Activated CD8-positive, alpha-beta memory T cell treated with anti-CD3 and anti-CD28 coated beads for 36 hours (primary cell): ENCODE results near the gene EPHB3. TPM values are rescaled to one million over a fixed set of nuclear protein-coding genes. Genes with fewer than 3 reads are reported as not detected.

Source experiments
- CTCF ChIA-PET: fragments of 350-600 bp; sonication (Branson Sonifier 250); formaldehyde crosslinking; loops from one replicate; lab custom pipeline; 2021; ENCODE audit warnings: antibody characterized with exemption; lab: Charles Lee
- POLR2A ChIA-PET: fragments of 350-600 bp; sonication (Branson Sonifier 250); formaldehyde crosslinking; loops from one replicate; lab custom pipeline; 2021; ENCODE audit warnings: antibody characterized with exemption; lab: Charles Lee
- total RNA-seq, 2 experiments: library from RNA; stranded (reverse); gene quantifications; one replicate each; pipeline ENCODE4 v1.2.3, GENCODE V29; 2021

EPHB3 gene
- total RNA-seq, 2 experiments from 2014 or later = not detected

DNA sequence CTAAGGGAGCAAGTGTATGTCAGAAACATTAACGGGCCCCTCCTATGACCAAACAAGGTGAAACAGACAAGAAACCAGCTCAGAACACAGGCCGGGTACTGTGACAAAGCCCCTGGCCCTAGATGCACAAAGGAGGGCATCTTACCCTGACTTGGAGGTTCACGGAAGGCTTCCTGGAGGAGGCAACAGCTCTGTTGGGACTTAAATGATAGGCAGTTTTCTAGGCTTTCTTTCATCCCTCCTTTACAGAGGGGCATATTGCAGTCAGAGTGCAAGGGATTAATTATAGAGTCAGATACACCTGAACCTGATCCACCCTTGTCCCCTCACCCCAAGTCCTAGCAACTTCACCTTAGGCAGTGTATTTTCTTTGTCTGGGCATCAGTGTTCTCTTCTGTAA, 8.4 kb downstream of the EPHB3 start:
- ChIA-PET POLR2A (no interaction called here), CTCF (interaction anchor here (1.3 kb wide), 1 partner anchor 9 kb away, joined by 3 read pairs; the partner anchor contains the start of gene EPHB3)

DNA sequence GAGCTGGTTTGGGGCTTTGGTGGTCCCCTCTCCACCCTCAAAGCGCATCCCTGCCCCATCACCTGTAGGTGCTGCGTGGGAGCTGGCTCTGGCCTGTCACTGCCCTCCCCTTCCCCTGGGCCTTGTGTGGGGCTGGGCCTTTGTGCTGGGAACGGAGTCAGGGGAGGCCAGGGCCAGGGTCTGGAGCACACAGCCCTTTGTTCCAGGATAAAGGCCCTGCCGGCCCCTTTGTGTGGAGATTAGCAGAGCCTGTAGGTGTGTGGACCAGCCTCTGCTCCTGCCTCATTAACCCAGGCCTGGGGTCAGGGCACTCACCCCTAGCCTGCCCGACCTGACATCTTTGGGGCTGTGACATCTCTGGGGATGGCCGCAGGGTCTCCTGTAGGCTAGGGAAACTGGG, 8.9 kb downstream of the EPHB3 start:
- POLR2A ChIA-PET = no interaction called here
- CTCF ChIA-PET = no interaction called here

DNA sequence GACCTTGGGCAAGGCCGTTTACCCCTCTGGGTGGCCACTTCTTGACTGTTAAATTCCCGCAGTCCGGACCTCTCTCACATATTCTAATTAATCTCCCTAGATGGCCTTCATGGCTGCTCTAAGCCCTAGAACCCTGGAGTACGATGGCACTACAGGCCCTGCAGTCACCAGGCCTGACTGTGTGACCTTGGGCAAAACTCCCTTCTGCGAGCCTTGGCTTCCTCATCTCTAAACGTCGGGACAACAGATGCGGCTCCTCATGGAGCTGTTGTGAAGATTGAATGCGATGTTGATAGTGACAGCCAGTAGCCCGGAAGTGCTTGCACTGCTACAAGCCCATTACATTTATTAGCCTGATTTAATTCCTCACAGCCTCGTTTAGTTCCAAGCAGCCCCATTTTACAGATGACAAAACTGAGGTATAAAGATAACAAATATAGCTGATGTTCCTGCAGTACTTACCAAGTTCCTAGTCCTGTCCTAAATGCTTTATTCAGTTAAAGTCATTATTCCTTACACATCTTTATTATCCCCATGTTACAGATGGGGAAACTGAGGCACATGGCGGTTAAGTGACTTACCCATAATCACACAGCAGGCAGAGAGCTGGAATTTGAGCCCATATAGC, 10.3 kb downstream of the EPHB3 start:
- CTCF ChIA-PET = no interaction called here
- POLR2A ChIA-PET = no interaction called here

DNA sequence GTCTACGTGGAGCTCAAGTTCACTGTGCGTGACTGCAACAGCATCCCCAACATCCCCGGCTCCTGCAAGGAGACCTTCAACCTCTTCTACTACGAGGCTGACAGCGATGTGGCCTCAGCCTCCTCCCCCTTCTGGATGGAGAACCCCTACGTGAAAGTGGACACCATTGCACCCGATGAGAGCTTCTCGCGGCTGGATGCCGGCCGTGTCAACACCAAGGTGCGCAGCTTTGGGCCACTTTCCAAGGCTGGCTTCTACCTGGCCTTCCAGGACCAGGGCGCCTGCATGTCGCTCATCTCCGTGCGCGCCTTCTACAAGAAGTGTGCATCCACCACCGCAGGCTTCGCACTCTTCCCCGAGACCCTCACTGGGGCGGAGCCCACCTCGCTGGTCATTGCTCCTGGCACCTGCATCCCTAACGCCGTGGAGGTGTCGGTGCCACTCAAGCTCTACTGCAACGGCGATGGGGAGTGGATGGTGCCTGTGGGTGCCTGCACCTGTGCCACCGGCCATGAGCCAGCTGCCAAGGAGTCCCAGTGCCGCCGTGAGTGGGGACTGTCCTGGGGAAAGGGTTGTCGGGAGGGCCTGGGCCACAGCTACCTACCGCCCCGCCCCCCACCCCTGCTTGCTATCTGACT, 11.2 kb downstream of the EPHB3 start:
- ChIA-PET CTCF (interaction anchor here (0.6 kb wide), 1 partner anchor 154 kb away, joined by 4 read pairs; no protein-coding TSS in a partner anchor), POLR2A (no interaction called here)

DNA sequence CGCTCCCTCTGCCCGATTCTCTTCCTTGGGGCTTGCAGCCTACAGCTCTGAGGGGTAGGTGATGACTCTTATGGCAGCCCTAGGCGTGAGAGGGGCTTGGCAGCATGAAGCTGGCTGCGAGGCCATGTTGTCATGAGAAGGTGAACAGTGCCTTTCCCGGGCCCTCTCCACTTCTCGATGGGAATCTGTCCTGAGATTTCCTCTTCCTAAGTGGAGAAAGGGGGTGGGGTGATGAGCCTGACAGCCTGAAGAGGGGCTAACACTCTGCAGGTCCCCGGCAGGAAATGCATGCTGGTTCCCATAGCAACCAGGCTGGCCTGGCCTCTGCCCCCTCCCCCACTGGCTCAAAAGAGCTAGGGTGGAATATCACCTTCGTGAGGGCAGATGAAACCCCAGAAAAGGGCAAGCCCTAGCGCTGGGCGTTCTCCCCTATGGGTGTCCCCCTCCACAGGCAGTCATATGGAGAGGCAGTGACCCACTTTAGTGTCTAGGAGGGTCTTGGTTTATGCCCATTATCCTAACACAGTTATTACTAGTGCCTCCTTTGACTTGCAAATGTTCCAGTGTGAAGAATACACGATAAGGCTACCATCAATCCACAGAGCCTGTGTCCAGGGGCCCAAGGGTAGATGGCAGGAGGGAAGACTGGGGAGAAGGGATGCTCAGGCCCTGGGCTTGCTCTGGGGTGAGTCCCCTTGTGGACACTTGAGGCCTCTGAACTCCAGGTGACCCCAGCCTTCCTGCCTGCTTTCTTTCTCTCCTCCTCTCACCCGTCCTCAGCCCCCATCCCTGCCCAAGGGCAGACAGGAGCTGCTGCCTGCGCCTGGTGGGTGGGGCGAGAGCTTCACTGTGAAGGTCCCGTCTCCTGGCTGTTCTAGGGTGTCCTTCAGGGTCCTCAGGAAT, 13.2 kb downstream of the EPHB3 start:
- ChIA-PET POLR2A (no interaction called here), CTCF (no interaction called here)

DNA sequence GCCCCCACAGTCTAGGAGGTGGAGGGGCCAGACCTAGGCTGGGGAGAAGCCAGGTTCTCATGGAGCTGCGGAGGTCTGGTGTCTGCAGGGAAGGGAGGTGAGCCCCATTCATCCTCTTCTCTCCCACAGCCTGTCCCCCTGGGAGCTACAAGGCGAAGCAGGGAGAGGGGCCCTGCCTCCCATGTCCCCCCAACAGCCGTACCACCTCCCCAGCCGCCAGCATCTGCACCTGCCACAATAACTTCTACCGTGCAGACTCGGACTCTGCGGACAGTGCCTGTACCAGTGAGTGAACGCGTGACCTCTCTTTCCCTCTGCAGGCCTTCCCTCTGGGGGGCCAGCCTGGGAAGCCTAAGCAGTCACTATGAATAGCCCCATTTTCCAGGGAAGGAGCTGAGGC, 14.1 kb downstream of the EPHB3 start:
- CTCF ChIA-PET = interaction anchor here (2.0 kb wide), 1 partner anchor 15 kb away, joined by 5 read pairs; the partner anchor contains the start of gene EPHB3

DNA sequence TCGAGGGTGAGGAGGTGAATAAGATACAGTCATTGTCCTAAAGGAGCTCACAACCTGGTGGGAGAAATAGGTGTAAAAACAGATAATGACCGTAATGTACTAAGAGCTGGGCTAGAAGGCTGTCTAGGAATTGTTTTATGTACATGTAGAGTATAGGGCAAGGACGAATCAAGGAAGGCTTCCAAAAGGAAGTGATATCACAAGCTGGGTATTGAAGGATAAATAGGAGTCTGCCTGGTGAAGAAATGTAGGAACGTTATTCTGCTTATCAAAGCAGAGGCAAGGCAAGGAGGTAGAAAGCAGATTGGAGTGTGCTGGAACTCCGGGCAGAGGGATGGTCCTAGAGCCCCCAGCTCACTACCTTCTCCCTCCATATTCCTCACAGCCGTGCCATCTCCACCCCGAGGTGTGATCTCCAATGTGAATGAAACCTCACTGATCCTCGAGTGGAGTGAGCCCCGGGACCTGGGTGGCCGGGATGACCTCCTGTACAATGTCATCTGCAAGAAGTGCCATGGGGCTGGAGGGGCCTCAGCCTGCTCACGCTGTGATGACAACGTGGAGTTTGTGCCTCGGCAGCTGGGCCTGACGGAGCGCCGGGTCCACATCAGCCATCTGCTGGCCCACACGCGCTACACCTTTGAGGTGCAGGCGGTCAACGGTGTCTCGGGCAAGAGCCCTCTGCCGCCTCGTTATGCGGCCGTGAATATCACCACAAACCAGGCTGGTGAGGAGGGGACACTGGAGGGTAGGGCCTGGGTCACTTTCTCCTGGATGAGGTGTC, 15.1 kb downstream of the EPHB3 start:
- POLR2A ChIA-PET = no interaction called here
- CTCF ChIA-PET = interaction anchor here (2.0 kb wide), 1 partner anchor 16 kb away, joined by 5 read pairs; the partner anchor contains the start of gene EPHB3

More for the DNA sequence above, 14.1 kb downstream of the EPHB3 start:
- POLR2A ChIA-PET = no interaction called here

DNA sequence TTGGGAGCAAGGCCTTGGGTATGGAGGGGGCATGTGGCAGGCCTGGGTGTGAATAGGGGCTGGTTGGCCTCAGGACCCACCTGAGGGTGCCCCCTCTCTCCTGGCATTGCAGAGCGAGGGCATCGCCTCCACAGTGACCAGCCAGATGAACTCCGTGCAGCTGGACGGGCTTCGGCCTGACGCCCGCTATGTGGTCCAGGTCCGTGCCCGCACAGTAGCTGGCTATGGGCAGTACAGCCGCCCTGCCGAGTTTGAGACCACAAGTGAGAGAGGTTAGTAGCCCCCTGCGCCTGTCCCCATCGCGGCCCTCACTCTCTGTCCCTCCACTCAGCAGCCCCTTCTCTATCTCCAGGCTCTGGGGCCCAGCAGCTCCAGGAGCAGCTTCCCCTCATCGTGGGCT, 16.0 kb downstream of the EPHB3 start:
- POLR2A ChIA-PET = no interaction called here
- CTCF ChIA-PET = interaction anchor here (2.0 kb wide), 1 partner anchor 17 kb away, joined by 5 read pairs; the partner anchor contains the start of gene EPHB3

DNA sequence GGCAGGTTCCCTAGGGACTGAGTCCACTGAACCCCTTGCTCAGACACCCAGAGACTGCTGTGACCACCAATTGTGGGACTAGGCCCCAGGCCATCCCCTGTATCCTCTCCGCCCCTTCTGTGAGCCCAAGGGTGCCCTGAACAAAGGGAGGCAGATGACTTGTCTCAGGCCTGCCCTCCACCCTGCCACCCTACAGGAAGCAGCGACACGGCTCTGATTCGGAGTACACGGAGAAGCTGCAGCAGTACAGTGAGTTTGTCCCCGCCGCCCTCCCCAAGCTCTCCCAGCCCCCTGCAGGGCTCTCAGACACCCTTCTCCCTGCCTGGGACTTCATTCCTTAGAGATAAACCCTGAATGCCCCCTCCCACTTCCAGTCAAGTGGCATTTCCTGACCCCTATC, 16.6 kb downstream of the EPHB3 start:
- CTCF ChIA-PET = interaction anchor here (0.9 kb wide), 1 partner anchor 10 kb away, joined by 3 read pairs; no protein-coding TSS in a partner anchor
- POLR2A ChIA-PET = no interaction called here

DNA sequence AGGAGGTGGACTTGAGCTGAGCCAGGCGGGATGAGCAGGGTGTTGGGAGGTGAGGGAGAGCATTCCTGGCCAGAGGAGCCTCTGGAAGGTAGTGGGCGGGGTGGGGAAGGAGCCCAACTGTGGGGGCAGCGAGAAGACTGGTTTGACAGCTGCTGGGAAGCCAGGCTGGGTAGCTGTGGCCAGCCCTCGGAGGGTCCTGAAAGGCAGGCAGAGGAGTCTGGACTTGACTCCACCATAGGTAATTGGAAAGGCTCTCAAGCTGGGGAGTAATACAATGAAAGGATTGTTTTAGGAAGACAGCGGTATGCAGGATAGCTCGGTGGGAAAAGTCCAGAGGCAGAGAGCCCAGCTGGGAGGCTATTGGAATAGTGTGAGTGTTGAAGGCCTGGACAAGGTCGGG, 17.2 kb downstream of the EPHB3 start:
- ChIA-PET CTCF (interaction anchor here (0.9 kb wide), 1 partner anchor 11 kb away, joined by 3 read pairs; no protein-coding TSS in a partner anchor), POLR2A (no interaction called here)

DNA sequence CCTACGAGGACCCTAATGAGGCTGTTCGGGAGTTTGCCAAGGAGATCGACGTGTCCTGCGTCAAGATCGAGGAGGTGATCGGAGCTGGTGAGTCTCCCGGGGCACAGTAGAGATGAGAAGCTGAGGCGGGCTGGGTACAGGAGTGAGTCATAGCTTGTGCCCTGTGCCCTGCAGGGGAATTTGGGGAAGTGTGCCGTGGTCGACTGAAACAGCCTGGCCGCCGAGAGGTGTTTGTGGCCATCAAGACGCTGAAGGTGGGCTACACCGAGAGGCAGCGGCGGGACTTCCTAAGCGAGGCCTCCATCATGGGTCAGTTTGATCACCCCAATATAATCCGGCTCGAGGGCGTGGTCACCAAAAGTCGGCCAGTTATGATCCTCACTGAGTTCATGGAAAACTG, 17.9 kb downstream of the EPHB3 start:
- POLR2A ChIA-PET = no interaction called here
- CTCF ChIA-PET = no interaction called here

DNA sequence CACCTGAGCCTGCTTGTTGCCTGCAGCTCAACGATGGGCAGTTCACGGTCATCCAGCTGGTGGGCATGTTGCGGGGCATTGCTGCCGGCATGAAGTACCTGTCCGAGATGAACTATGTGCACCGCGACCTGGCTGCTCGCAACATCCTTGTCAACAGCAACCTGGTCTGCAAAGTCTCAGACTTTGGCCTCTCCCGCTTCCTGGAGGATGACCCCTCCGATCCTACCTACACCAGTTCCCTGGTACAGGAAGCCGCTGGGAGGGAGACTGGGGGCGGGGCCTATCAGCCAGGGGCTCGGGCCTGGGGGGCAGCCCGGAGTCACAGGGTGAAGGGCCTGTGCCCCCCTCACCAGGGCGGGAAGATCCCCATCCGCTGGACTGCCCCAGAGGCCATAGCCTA, 18.8 kb downstream of the EPHB3 start:
- POLR2A ChIA-PET = no interaction called here
- CTCF ChIA-PET = no interaction called here

DNA sequence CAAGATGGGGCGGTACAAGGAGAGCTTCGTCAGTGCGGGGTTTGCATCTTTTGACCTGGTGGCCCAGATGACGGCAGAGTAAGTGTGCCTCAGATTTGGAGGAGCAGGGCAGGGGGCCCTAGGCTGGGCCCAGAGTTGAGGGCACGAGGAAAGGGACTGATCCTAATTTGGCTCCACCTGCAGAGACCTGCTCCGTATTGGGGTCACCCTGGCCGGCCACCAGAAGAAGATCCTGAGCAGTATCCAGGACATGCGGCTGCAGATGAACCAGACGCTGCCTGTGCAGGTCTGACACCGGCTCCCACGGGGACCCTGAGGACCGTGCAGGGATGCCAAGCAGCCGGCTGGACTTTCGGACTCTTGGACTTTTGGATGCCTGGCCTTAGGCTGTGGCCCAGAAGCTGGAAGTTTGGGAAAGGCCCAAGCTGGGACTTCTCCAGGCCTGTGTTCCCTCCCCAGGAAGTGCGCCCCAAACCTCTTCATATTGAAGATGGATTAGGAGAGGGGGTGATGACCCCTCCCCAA, 19.8 kb downstream of the EPHB3 start:
- ChIA-PET CTCF (no interaction called here), POLR2A (no interaction called here)

DNA sequence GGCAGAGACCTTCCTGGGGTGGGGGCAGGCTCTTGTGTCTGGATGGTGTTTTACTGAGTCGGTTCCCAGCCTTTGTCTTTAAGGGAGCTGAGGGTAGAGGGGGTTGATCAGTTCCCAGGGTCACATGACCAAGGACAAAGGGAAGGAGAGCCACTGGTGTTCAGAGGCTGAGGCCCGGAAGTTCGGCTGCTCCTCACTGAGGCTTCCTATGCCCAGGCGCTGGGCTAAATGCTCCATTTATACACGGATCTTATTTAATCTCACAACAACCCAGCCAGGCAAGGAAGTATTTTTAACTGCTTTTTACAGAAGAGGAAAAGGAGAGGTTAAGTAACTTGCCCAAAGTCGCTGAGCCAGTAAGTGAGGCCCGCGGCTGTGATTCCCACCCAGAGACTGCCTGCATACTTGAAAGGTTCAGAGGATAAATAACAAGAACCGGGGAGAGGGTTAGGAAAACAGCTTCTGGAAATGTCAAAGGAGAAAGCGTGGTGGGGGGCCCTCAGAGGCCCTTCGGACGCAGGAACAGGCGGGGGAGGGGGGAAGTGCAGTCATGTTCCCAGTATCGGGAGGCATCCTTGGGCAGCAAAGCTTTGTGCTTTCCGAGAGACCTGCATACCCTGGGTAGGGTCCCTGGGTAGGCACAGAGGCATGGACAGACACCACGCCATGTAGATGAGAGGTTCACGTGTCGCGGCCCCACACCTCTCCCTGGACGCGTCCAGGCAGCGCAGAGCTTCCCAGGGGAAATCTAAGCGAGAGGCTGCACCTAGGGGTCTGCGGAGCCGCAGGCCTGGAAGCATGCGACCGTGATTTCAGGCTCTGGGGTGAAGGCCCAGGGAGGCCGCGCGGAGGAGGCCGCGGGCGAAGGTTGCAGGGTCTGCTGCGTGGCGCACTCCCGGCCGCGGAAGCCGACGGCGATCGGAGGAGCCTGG, 21.3 kb downstream of the EPHB3 start:
- ChIA-PET POLR2A (interaction anchor here (0.5 kb wide), 1 partner anchor 91 kb away, joined by 4 read pairs; no protein-coding TSS in a partner anchor), CTCF (interaction anchor here (0.7 to 2.4 kb wide), 3 partner anchors 22 to 1343 kb away, joined by 3 to 5 read pairs (median 3); partner anchors contain the start of gene EPHB3)

DNA sequence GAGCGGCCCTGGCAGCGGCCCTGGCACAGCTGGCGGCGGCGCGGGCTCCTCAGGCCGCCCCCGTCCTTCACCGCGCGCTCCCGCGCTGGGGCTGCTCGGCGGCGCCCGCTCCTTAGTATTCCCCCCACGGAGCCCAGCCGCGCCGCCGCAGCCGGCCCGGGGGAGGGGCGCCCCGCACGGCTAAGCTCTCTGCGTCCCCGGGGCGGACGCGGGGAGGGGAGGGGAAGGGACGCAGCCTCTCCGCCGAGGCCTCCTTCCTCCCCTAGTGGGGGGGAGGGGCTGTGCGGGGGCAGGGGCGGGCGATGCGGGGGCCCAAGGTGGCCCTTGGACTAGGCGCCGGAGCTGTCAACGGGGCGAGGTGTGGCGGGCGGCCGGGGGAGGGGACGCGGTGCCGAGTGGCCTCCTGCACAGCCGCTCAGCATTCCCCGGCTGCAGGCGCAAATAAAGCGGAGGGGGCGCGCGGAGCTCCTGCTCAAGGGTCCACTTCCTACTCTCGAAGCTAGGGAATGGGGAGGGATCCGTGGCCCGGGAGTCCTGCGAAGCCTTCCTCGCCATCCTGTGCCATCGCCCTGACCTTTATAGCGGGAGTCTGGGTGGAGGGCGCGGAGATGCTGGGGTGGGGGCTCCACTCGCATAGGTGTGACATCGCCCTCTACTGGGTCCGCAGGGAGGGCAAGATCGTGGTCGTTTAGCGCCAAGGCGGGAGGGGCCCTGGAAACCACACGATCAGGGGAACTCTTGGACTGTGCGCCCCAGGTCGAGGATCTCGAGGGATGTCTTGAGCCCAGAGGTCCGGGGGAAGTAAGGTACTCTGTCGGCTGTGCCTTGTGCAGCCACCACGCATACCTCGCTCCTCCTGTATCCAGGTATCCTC, 22.2 kb downstream of the EPHB3 start:
- CTCF ChIA-PET = interaction anchor here (1.4 to 2.4 kb wide), 2 partner anchors 22 to 193 kb away, joined by 3 to 5 read pairs; partner anchors contain the start of gene EPHB3
- POLR2A ChIA-PET = interaction anchor here (0.5 kb wide), 1 partner anchor 92 kb away, joined by 4 read pairs; no protein-coding TSS in a partner anchor

DNA sequence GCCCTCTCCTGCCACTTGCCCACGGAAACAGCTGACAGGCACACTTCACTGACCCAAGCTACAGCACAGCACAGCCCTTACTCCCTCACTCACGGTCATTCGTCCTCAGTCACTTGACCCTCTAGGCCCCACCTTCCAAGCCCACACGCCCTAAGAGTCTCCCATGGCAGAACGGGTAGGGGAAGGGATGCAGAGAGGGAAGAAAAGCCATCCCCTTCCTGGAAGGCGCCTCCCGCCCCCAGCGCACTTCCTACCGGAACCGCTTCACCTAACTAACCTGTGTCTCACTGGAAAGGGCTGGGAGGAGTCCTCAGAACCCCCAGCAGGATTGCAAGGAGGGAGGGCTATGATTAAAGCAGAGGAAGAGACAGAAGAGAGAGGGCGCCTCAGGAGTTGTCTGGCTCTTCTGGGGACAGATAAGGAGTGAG, 22.9 kb downstream of the EPHB3 start:
- POLR2A ChIA-PET = no interaction called here
- CTCF ChIA-PET = interaction anchor here (1.4 to 2.4 kb wide), 2 partner anchors 23 to 192 kb away, joined by 3 to 5 read pairs; partner anchors contain the start of gene EPHB3
